H9 (cell line): ENCODE results near the gene GAPT. TPM values are rescaled to one million over a fixed set of nuclear protein-coding genes. Genes with fewer than 3 reads are reported as not detected.

Experiments
- DNase-seq: peaks from one replicate; pipeline ENCODE4 v3.0.0-alpha.2; 2017
- H2AFZ ChIP-seq: one replicate; pipeline ENCODE4 v1.6.1; 2013; ENCODE audit warnings: mild to moderate bottlenecking, low read length, control low read depth, moderate library complexity
- H2AK5ac ChIP-seq: 2 replicates; pipeline ENCODE4 v1.6.1; 2013; ENCODE audit warnings: low read length, control low read depth, mixed read lengths; ENCODE audit not compliant: insufficient read length
- H2BK120ac ChIP-seq: one replicate; pipeline ENCODE4 v1.6.1; 2013; ENCODE audit warnings: low read depth, mild to moderate bottlenecking, low read length, control low read depth, inconsistent platforms; ENCODE audit not compliant: poor library complexity, severe bottlenecking
- H2BK12ac ChIP-seq: 2 replicates; pipeline ENCODE4 v1.6.1; 2013; ENCODE audit warnings: low read length, control low read depth, mixed read lengths, low read depth; ENCODE audit not compliant: insufficient read length
- H2BK15ac ChIP-seq: 2 replicates; pipeline ENCODE4 v1.6.1; 2013; ENCODE audit warnings: low read depth, low read length, control low read depth
- H2BK20ac ChIP-seq: one replicate; pipeline ENCODE4 v1.6.1; 2013; ENCODE audit warnings: low read depth, mild to moderate bottlenecking, low read length, control low read depth, inconsistent platforms; ENCODE audit not compliant: poor library complexity, severe bottlenecking
- H2BK5ac ChIP-seq: 2 replicates; pipeline ENCODE4 v1.6.1; 2013; ENCODE audit warnings: low read length, control low read depth, mixed read lengths; ENCODE audit not compliant: insufficient read length
- H3K14ac ChIP-seq: 2 replicates; pipeline ENCODE4 v1.6.1; 2013; ENCODE audit warnings: low read length, control low read depth; ENCODE audit not compliant: insufficient read depth
- H3K18ac ChIP-seq: 2 replicates; pipeline ENCODE4 v1.6.1; 2013; ENCODE audit warnings: low read depth, mild to moderate bottlenecking, mixed read lengths, low read length, control low read depth; ENCODE audit not compliant: insufficient read length
- H3K23ac ChIP-seq: 2 replicates; pipeline ENCODE4 v1.6.1; 2013; ENCODE audit warnings: low read length, control low read depth, mixed read lengths, low read depth; ENCODE audit not compliant: insufficient read length
- H3K23me2 ChIP-seq: 2 replicates; pipeline ENCODE4 v1.6.1; 2013; ENCODE audit warnings: low read depth, mild to moderate bottlenecking, mixed read lengths, low read length, control low read depth; ENCODE audit not compliant: insufficient read length, poor library complexity, severe bottlenecking
- H3K27ac ChIP-seq: 2 replicates; pipeline ENCODE4 v1.5.1; 2013; ENCODE audit warnings: low read length, control low read depth, mixed read lengths, low read depth; ENCODE audit not compliant: insufficient read length
- H3K27me3 ChIP-seq: 2 replicates; pipeline ENCODE4 v1.6.1; 2013; ENCODE audit warnings: low read length, control low read depth, inconsistent platforms; ENCODE audit not compliant: insufficient read depth
- H3K4ac ChIP-seq: 2 replicates; pipeline ENCODE4 v1.6.1; 2013; ENCODE audit warnings: low read depth, mild to moderate bottlenecking, control low read depth, inconsistent platforms, low read length, moderate library complexity
- H3K4me1 ChIP-seq: 2 replicates; pipeline ENCODE4 v1.6.1; 2013; ENCODE audit warnings: low read length, control low read depth, inconsistent platforms; ENCODE audit not compliant: insufficient read depth
- H3K4me2 ChIP-seq: 2 replicates; pipeline ENCODE4 v1.6.1; 2013; ENCODE audit warnings: low read length, control low read depth, mixed read lengths; ENCODE audit not compliant: insufficient read length, insufficient read depth
- H3K56ac ChIP-seq: 2 replicates; pipeline ENCODE4 v1.6.1; 2013; ENCODE audit warnings: low read depth, mild to moderate bottlenecking, mixed read lengths, low read length, control low read depth; ENCODE audit not compliant: insufficient read length
- H3K79me1 ChIP-seq: 2 replicates; pipeline ENCODE4 v1.6.1; 2013; ENCODE audit warnings: low read depth, mild to moderate bottlenecking, moderate library complexity, low read length, control low read depth, inconsistent platforms; ENCODE audit not compliant: insufficient read depth, poor library complexity, severe bottlenecking
- H3K79me2 ChIP-seq: 2 replicates; pipeline ENCODE4 v1.6.1; 2013; ENCODE audit warnings: low read length, control low read depth, inconsistent platforms; ENCODE audit not compliant: insufficient read depth
- H3K9ac ChIP-seq: 2 replicates; pipeline ENCODE4 v1.6.1; 2013; ENCODE audit warnings: low read length, control low read depth, mixed read lengths; ENCODE audit not compliant: insufficient read length; ENCODE audit errors: extremely low read depth
- H3K9me3 ChIP-seq: one replicate; pipeline ENCODE4 v1.6.1; 2013; ENCODE audit warnings: low read depth, low read length, inconsistent platforms; ENCODE audit not compliant: control insufficient read depth
- H3T11ph ChIP-seq: one replicate; pipeline ENCODE4 v1.6.1; 2013; ENCODE audit warnings: mild to moderate bottlenecking, low read length, control low read depth, inconsistent platforms
- H4K20me1 ChIP-seq: one replicate; pipeline ENCODE4 v1.6.1; 2013; ENCODE audit not compliant: control insufficient read depth, insufficient read length, insufficient read depth
- H4K5ac ChIP-seq: 2 replicates; pipeline ENCODE4 v1.6.1; 2013; ENCODE audit warnings: low read depth, mild to moderate bottlenecking, mixed read lengths, low read length, control low read depth; ENCODE audit not compliant: insufficient read length
- H4K8ac ChIP-seq: replicated peaks from 2 replicates; pipeline ENCODE4 v1.6.1; 2013; ENCODE audit warnings: low read length, control low read depth, mixed read lengths, low read depth; ENCODE audit not compliant: insufficient read length
- H4K91ac ChIP-seq: 2 replicates; pipeline ENCODE4 v1.6.1; 2013; ENCODE audit warnings: low read depth, mild to moderate bottlenecking, moderate library complexity, mixed read lengths, low read length, control low read depth; ENCODE audit not compliant: insufficient read length
- H3K27ac Mint-ChIP-seq, 3 experiments: 2 replicates in 2 of 3; 3 replicates in 1 of 3; pipeline ENCODE4 v1.8.0; 2020 to 2021; ENCODE audit warnings: mixed read lengths in 3 of 3, mild to moderate bottlenecking in 1 of 3, moderate library complexity in 1 of 3
- H3K27me3 Mint-ChIP-seq: 2 replicates; pipeline ENCODE4 v1.8.0; 2021; ENCODE audit warnings: low read depth, mild to moderate bottlenecking, moderate library complexity, mixed read lengths
- H3K36me3 Mint-ChIP-seq, 3 experiments: 2 replicates in 2 of 3; 3 replicates in 1 of 3; pipeline ENCODE4 v1.8.0; 2020 to 2021; ENCODE audit warnings: low read depth in 3 of 3, mixed read lengths in 3 of 3; ENCODE audit not compliant: insufficient read depth in 1 of 3
- H3K4me1 Mint-ChIP-seq, 2 experiments: 2 replicates each; pipeline ENCODE4 v1.8.0; 2020; ENCODE audit warnings: mixed read lengths in 2 of 2
- H3K4me3 Mint-ChIP-seq, 2 experiments: 2 replicates in 1 of 2; 3 replicates in 1 of 2; pipeline ENCODE4 v1.8.0; 2020 to 2021; ENCODE audit warnings: mild to moderate bottlenecking in 2 of 2, mixed read lengths in 2 of 2, moderate library complexity in 1 of 2
- H3K9me3 Mint-ChIP-seq, 2 experiments: 2 replicates in 1 of 2; 3 replicates in 1 of 2; pipeline ENCODE4 v1.8.0; 2020; ENCODE audit warnings: mild to moderate bottlenecking in 2 of 2, mixed read lengths in 2 of 2, moderate library complexity in 1 of 2
- whole genome bisulfite sequencing: extraction: QIAGEN DNeasy Blood & Tissue Kit; methylation state at CpG from one replicate; pipeline ENCODE4 v1.1.7; 2013; ENCODE audit warnings: missing lambda C conversion rate, low lambda C conversion rate, mixed read lengths; ENCODE audit not compliant: insufficient read length; ENCODE audit errors: extremely low coverage; 5-methylcytosine and 5-hydroxymethylcytosine counted together
- total RNA-seq: library from RNA; stranded (reverse); gene quantifications from 2 replicates; pipeline ENCODE4 v1.2.1, GENCODE V29; 2021
- TF ChIP-seq, protein P1 (sequence below): fragments of 200-600 bp; sonication (generic); conservative IDR thresholded peaks from 3 replicates; pipeline ENCODE4 v1.8.0; 2021; ENCODE audit warnings: antibody characterized with exemption, mild to moderate bottlenecking

Gene GAPT
- total RNA-seq, 1 experiment from 2014 or later: not detected

- Histone ChIP-seq H2BK15ac (no peak overlapping the region), H3K4me1 (no peaks in the 10 kb centered on the region), H3K27me3 (no peaks in the 10 kb centered on the region), H3K79me1 (no peaks in the 10 kb centered on the region), H2BK5ac (no peak overlapping the region), H2AK5ac (no peak overlapping the region), H2AFZ (no peak overlapping the region), H4K91ac (no peak overlapping the region), H3K27ac (no peak overlapping the region), H4K20me1 (no peaks in the 10 kb centered on the region), H3T11ph (no peak overlapping the region), H3K79me2 (peaks cover 2% of the 10 kb centered on the region; the same call in 1 of the 2 replicates), H3K4me2 (no peak overlapping the region), H3K23me2 (peaks cover 5% of the 10 kb centered on the region), H2BK12ac (no peak overlapping the region), H4K8ac (no peak overlapping the region), H3K23ac (no peak overlapping the region), H2BK120ac (no peak overlapping the region), H3K56ac (no peak overlapping the region), H3K14ac (no peak overlapping the region), H3K4ac (no peak overlapping the region), H4K5ac (no peak overlapping the region), H3K9ac (no peak overlapping the region), H3K18ac (no peak overlapping the region), H2BK20ac (no peak overlapping the region), H3K9me3 (no peaks in the 10 kb centered on the region)
- Mint-ChIP-seq H3K27ac (peak overlapping the region in 1 of 3 experiments; percentile 39; a peak in 1 of 7 replicates), H3K9me3 (no peaks in the 10 kb centered on the region), H3K4me1 (peaks cover 32 to 39% of the 10 kb centered on the region in 2 experiments), H3K4me3 (no peak overlapping the region), H3K27me3 (peaks cover 4% of the 10 kb centered on the region), H3K36me3 (peaks cover 0 to 6% (median 0%) of the 10 kb centered on the region in 3 experiments; a peak in 3 of 7 replicates)
- WGBS: no CpG with 5 or more reads among the region's 4 CpGs
- TF ChIP-seq, protein P1, sequence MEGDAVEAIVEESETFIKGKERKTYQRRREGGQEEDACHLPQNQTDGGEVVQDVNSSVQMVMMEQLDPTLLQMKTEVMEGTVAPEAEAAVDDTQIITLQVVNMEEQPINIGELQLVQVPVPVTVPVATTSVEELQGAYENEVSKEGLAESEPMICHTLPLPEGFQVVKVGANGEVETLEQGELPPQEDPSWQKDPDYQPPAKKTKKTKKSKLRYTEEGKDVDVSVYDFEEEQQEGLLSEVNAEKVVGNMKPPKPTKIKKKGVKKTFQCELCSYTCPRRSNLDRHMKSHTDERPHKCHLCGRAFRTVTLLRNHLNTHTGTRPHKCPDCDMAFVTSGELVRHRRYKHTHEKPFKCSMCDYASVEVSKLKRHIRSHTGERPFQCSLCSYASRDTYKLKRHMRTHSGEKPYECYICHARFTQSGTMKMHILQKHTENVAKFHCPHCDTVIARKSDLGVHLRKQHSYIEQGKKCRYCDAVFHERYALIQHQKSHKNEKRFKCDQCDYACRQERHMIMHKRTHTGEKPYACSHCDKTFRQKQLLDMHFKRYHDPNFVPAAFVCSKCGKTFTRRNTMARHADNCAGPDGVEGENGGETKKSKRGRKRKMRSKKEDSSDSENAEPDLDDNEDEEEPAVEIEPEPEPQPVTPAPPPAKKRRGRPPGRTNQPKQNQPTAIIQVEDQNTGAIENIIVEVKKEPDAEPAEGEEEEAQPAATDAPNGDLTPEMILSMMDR: peak; percentile 75
- DNase-seq: no peak
Observed at GRCh38 chr5:58462623-58463230, 28.5 kb upstream of the GAPT start.
